CD4-positive, alpha-beta T cell treated with Interleukin-17A for 1 hour (primary cell): ENCODE results near the gene FAM118A.
"Not testable (repeated sequence)": the region's sequence is repeated elsewhere in the genome, so short reads cannot be mapped to it uniquely, and the experiment has no call there.

Experiments used
- DNase-seq: peaks from one replicate; pipeline ENCODE4 v3.0.0-alpha.2; 2020

FAM118A gene

GRCh38 chr22:45309422-45310227, at the start of gene FAM118A:
TSS of gene FAM118A (plus strand) at chr22:45309934. CDS start at chr22:45322380, 12,446 bp downstream.
- DNase-seq, result peak; percentile 96

- DNase-seq, result not testable (repeated sequence)
Observed at GRCh38 chr22:45260395-45260759, 49.4 kb upstream of the FAM118A start.

- no peak for DNase-seq
Observed at GRCh38 chr22:45261407-45262088, 48.2 kb upstream of the FAM118A start.

- no peak for DNase-seq
Observed at GRCh38 chr22:45262195-45262930, 47.4 kb upstream of the FAM118A start.

GRCh38 chr22:45262931-45263462, 46.7 kb upstream of the FAM118A start:
- no peak for DNase-seq

GRCh38 chr22:45263463-45264269, 46.1 kb upstream of the FAM118A start:
- no peak for DNase-seq

GRCh38 chr22:45265535-45265934, 44.2 kb upstream of the FAM118A start:
- no peak for DNase-seq

- peak; percentile 44 for DNase-seq
Observed at GRCh38 chr22:45268167-45268957, 41.4 kb upstream of the FAM118A start.

GRCh38 chr22:45268958-45269844, 40.5 kb upstream of the FAM118A start:
- DNase-seq, result peak; percentile 87

GRCh38 chr22:45270095-45271020, 39.4 kb upstream of the FAM118A start:
- no peak for DNase-seq

- no peak for DNase-seq
Observed at GRCh38 chr22:45271667-45272201, 38.0 kb upstream of the FAM118A start.

- no peak for DNase-seq
Observed at GRCh38 chr22:45272498-45272897, 37.2 kb upstream of the FAM118A start.

- no peak for DNase-seq
Observed at GRCh38 chr22:45273452-45274075, 36.2 kb upstream of the FAM118A start.

GRCh38 chr22:45276507-45277105, 33.1 kb upstream of the FAM118A start:
- DNase-seq, result no peak

- DNase-seq, result not testable (repeated sequence)
Observed at GRCh38 chr22:45277720-45278119, 32.0 kb upstream of the FAM118A start.

GRCh38 chr22:45278125-45278524, 31.6 kb upstream of the FAM118A start:
- no peak for DNase-seq

- no peak for DNase-seq
Observed at GRCh38 chr22:45280587-45280980, 29.1 kb upstream of the FAM118A start.

- no peak for DNase-seq
Observed at GRCh38 chr22:45281010-45281409, 28.7 kb upstream of the FAM118A start.
